B cell (primary cell): Measurements from ENCODE around the gene SLC25A17. TPM values are rescaled to one million over a fixed set of nuclear protein-coding genes. Genes with fewer than 3 reads are reported as not detected.

ENCODE experiments used
- ATAC-seq: fragments of 200-7000 bp; cut with Tn5 transposase; one replicate; pipeline ENCODE4 v1.10.0; 2021; ENCODE audit warnings: low read depth, mild to moderate bottlenecking, moderate number of reproducible peaks, moderate library complexity
- CTCF ChIA-PET: fragments of 350-600 bp; sonication (Branson Sonifier 250); formaldehyde crosslinking; loops from one replicate; lab custom pipeline; 2021; ENCODE audit warnings: antibody characterized with exemption, inconsistent platforms; lab: Charles Lee
- POLR2A ChIA-PET: fragments of 350-600 bp; sonication (Branson Sonifier 250); formaldehyde crosslinking; loops from one replicate; lab custom pipeline; 2021; ENCODE audit warnings: antibody characterized with exemption; lab: Charles Lee
- DNase-seq: peaks from one replicate; pipeline ENCODE4 v3.0.0; 2013
- H2AFZ ChIP-seq: 2 replicates; pipeline ENCODE4 v1.6.1; 2012; ENCODE audit warnings: mild to moderate bottlenecking, low read depth, low read length; ENCODE audit not compliant: insufficient read depth, poor library complexity, severe bottlenecking
- H3K27ac ChIP-seq, 2 donors: 1 replicate in 1 of 2; 2 replicates in 1 of 2; pipeline ENCODE4 v1.5.1; 2012 to 2013; ENCODE audit warnings: low read length in 2 of 2, mild to moderate bottlenecking in 2 of 2, moderate library complexity in 1 of 2
- H3K27me3 ChIP-seq, 4 experiments: fragments of 200-600 bp in 1 of 4; sonication (generic) in 1 of 4; replicated peaks in 1 of 4; 1 replicate in 2 of 4; 2 replicates in 2 of 4; pipeline versions ENCODE4 v1.6.1 to v1.7.0; 2013 to 2016; ENCODE audit warnings: low read length in 3 of 4, mild to moderate bottlenecking in 2 of 4, mixed read lengths in 1 of 4, moderate library complexity in 1 of 4; ENCODE audit not compliant: insufficient read depth in 4 of 4, control insufficient read depth in 3 of 4; ENCODE audit errors: control extremely low read depth in 1 of 4
- H3K36me3 ChIP-seq, 2 experiments: replicated peaks in 1 of 2; 1 replicate in 1 of 2; 2 replicates in 1 of 2; pipeline versions ENCODE4 v1.6.1 to v1.7.1; 2013; ENCODE audit warnings: low read length in 1 of 2; ENCODE audit not compliant: insufficient read depth in 2 of 2, control insufficient read depth in 1 of 2; ENCODE audit errors: control extremely low read depth in 1 of 2, extremely low read depth in 1 of 2
- H3K4me1 ChIP-seq, 2 donors: fragments of 200-600 bp in 1 of 2; sonication (generic) in 1 of 2; 1 replicate in 1 of 2; 2 replicates in 1 of 2; pipeline versions ENCODE4 v1.5.1 to v1.6.1; 2013 to 2017; ENCODE audit warnings: low read length in 2 of 2; ENCODE audit not compliant: control insufficient read depth in 2 of 2, insufficient read depth in 2 of 2
- H3K4me2 ChIP-seq: replicated peaks from 2 replicates; pipeline ENCODE3; 2012; ENCODE audit warnings: mild to moderate bottlenecking, low read depth, low read length; ENCODE audit not compliant: poor library complexity, severe bottlenecking
- H3K4me3 ChIP-seq, 5 experiments: fragments of 200-600 bp in 1 of 5; sonication (generic) in 1 of 5; 1 replicate in 3 of 5; 2 replicates in 2 of 5; pipeline versions ENCODE4 v1.5.1 to v1.7.0; 2011 to 2016; ENCODE audit warnings: low read length in 4 of 5, mild to moderate bottlenecking in 4 of 5, low read depth in 2 of 5, control low read depth in 1 of 5, moderate library complexity in 1 of 5; ENCODE audit not compliant: insufficient read depth in 1 of 5; ENCODE audit errors: control extremely low read depth in 1 of 5, extremely low read depth in 1 of 5
- H3K79me2 ChIP-seq: fragments of 200-600 bp; sonication (generic); one replicate; pipeline ENCODE4 v1.6.0; 2016; ENCODE audit warnings: low read length; ENCODE audit not compliant: control insufficient read depth, insufficient read depth
- H3K9ac ChIP-seq: fragments of 200-600 bp; sonication (generic); 2 replicates; pipeline ENCODE4 v1.6.1; 2017; ENCODE audit warnings: mild to moderate bottlenecking, low read length, moderate library complexity
- H3K9me3 ChIP-seq, 3 donors: one replicate each; pipeline versions ENCODE4 v1.6.1 to v1.7.1; 2013; ENCODE audit warnings: low read length in 2 of 3; ENCODE audit not compliant: control insufficient read depth in 2 of 3, insufficient read depth in 1 of 3; ENCODE audit errors: control extremely low read depth in 1 of 3
- H4K20me1 ChIP-seq: 2 replicates; pipeline ENCODE4 v1.6.0; 2012; ENCODE audit warnings: mild to moderate bottlenecking, low read length; ENCODE audit not compliant: insufficient read depth, control insufficient read depth, poor library complexity, severe bottlenecking
- H3K27ac Mint-ChIP-seq: one replicate; pipeline ENCODE4 v1.8.0; 2021; ENCODE audit warnings: mixed read lengths
- H3K27me3 Mint-ChIP-seq: one replicate; pipeline ENCODE4 v1.8.0; 2021; ENCODE audit warnings: mixed read lengths
- H3K4me1 Mint-ChIP-seq: one replicate; pipeline ENCODE4 v1.8.0; 2021; ENCODE audit warnings: mixed read lengths
- H3K4me3 Mint-ChIP-seq: one replicate; pipeline ENCODE4 v1.8.0; 2021; ENCODE audit warnings: mixed read lengths
- H3K9me3 Mint-ChIP-seq: one replicate; pipeline ENCODE4 v1.8.0; 2022; ENCODE audit warnings: mixed read lengths; ENCODE audit not compliant: insufficient read depth
- CTCF ChIP-seq: fragments of 200-600 bp; IDR thresholded peaks from one replicate; pipeline ENCODE4 v1.8.0; 2022; ENCODE audit warnings: antibody characterized with exemption, mild to moderate bottlenecking
- EZH2 ChIP-seq: IDR thresholded peaks from 2 replicates; pipeline ENCODE4 v1.6.1; 2012; ENCODE audit warnings: borderline replicate concordance, low read depth, mild to moderate bottlenecking, moderate library complexity, low read length; ENCODE audit not compliant: insufficient read depth, poor library complexity, severe bottlenecking
- WGBS: methylation state at CpG from one replicate; pipeline ENCODE4 v1.1.5; 2013; ENCODE audit warnings: missing lambda C conversion rate; ENCODE audit not compliant: insufficient coverage; 5-methylcytosine and 5-hydroxymethylcytosine counted together
- intact Hi-C: fragments of 100-400 bp; cut with micrococcal nuclease; formaldehyde crosslinking; loops from one replicate; pipeline ENCODE4 v1.10.0; 2022
- polyA plus RNA-seq: library from polyadenylated mRNA; depleted of rRNA; stranded (reverse); fragments of >200 nt; gene quantifications from 2 replicates; pipeline ENCODE4 v1.2.3, GENCODE V29; 2012
- total RNA-seq, 2 donors: library from RNA; stranded (reverse); fragments of 120-200 nt in 1 of 2; gene quantifications; 1 replicate in 1 of 2; 2 replicates in 1 of 2; pipeline versions ENCODE4 v1.2.3 to v1.2.4, GENCODE V29; 2013 to 2022

The SLC25A17 gene
- total and polyA plus RNA-seq, 2 donors (not counting 1 experiment from before 2014, with no cell fraction given): 13.1 to 15.0 TPM

GRCh38 chr22:40723396-40723933 lies 95.7 kb downstream of the SLC25A17 start:
- Histone ChIP-seq H4K20me1 (no peaks in the 10 kb centered on the region), H3K9me3 (no peaks in the 10 kb centered on the region), H3K4me2 (no peak overlapping the region), H3K4me3 (no peak overlapping the region), H3K27me3 (no peaks in the 10 kb centered on the region), H3K36me3 (no peaks in the 10 kb centered on the region), H3K4me1 (peaks cover 10 to 12% of the 10 kb centered on the region in 2 donors), H3K79me2 (no peaks in the 10 kb centered on the region), H3K9ac (no peak overlapping the region), H3K27ac (no peak overlapping the region), H2AFZ (no peak overlapping the region)
- no peak overlapping the region for H3K27ac Mint-ChIP-seq
- ATAC-seq (no peak), DNase-seq (no peak)
- 100% methylated on average over 6 of the region's 13 CpGs for whole genome bisulfite sequencing
- no peak overlapping the region for H3K4me3 Mint-ChIP-seq
- TF ChIP-seq EZH2 (no peak), CTCF (no peak)
- no peaks in the 10 kb centered on the region for H3K9me3 Mint-ChIP-seq
- H3K27me3 Mint-ChIP-seq: peaks cover 18% of the 10 kb centered on the region
- intact Hi-C loops: no loop called here
- peaks cover 15% of the 10 kb centered on the region for H3K4me1 Mint-ChIP-seq
- ChIA-PET POLR2A (interaction anchor here (0.7 kb wide), 1 partner anchor 18 kb away, joined by 14 read pairs; no protein-coding TSS in a partner anchor), CTCF (no interaction called here)

DNA sequence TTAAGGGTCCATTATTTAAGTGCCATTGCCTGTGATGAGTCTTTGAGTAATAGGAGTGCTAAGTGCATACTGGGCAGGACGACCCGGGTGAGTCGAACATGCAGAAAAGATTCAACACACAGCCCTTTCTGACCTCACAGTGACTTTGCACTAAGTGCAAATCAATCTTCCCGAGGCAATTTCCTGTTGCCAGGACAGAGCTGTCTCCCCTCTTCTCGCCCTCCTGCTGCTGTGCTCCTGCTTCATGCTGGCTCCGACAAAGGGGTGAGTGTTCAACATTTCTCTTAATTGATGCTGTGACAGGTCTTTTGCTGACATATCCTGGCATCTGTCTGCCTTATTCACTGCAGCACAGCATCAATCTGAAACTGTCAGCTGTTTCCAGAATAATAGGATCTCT lies 97.9 kb downstream of the SLC25A17 start:
- CTCF ChIA-PET: no interaction called here
- no peak for DNase-seq

More for the DNA sequence above, 97.9 kb downstream of the SLC25A17 start:
- Mint-ChIP-seq H3K27me3 (peaks cover 19% of the 10 kb centered on the region), H3K27ac (no peak overlapping the region), H3K9me3 (no peaks in the 10 kb centered on the region), H3K4me3 (no peak overlapping the region), H3K4me1 (no peaks in the 10 kb centered on the region)
- Histone ChIP-seq H3K4me1 (peaks cover 0 to 4% of the 10 kb centered on the region in 2 donors), H2AFZ (no peak overlapping the region), H3K27me3 (no peaks in the 10 kb centered on the region), H3K4me2 (no peak overlapping the region), H3K4me3 (no peak overlapping the region), H3K79me2 (no peaks in the 10 kb centered on the region), H4K20me1 (no peaks in the 10 kb centered on the region), H3K9ac (no peak overlapping the region), H3K27ac (no peak overlapping the region), H3K36me3 (no peaks in the 10 kb centered on the region), H3K9me3 (no peaks in the 10 kb centered on the region)
- TF ChIP-seq EZH2: no peak
- TF ChIP-seq CTCF: no peak
- ATAC-seq: no peak
- intact Hi-C loops: no loop called here
- 13% methylated on average over 5 of the region's 6 CpGs for WGBS
- POLR2A ChIA-PET: interaction anchor here (0.7 kb wide), 1 partner anchor 15 kb away, joined by 6 read pairs; no protein-coding TSS in a partner anchor
